ENCODE measurements around the gene STMND1.

STMND1 gene

DNA sequence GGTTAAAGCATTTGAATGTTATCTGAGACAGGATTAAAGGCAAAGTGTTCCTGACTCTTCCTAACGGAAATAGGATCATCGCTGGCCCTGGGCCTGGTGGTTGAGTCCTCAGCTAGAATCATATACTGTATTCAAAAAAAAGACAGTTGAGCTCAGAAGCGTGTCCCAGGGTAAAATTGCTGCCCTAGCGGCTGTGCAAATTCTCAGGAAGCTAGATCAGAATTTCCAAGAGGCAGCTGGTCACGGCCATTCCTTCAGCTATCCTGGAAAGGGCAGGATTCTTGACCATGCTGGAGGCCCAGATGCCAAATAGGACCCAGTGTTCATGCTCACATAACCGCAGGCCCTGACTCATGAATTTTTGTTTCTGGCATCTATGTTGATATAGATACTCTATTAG, 67.4 kb downstream of the STMND1 start:
- TF ChIP-seq, protein P1, sequence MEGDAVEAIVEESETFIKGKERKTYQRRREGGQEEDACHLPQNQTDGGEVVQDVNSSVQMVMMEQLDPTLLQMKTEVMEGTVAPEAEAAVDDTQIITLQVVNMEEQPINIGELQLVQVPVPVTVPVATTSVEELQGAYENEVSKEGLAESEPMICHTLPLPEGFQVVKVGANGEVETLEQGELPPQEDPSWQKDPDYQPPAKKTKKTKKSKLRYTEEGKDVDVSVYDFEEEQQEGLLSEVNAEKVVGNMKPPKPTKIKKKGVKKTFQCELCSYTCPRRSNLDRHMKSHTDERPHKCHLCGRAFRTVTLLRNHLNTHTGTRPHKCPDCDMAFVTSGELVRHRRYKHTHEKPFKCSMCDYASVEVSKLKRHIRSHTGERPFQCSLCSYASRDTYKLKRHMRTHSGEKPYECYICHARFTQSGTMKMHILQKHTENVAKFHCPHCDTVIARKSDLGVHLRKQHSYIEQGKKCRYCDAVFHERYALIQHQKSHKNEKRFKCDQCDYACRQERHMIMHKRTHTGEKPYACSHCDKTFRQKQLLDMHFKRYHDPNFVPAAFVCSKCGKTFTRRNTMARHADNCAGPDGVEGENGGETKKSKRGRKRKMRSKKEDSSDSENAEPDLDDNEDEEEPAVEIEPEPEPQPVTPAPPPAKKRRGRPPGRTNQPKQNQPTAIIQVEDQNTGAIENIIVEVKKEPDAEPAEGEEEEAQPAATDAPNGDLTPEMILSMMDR (IDR thresholded peaks at IDR 0.05; ENCODE audit: low read depth, low read length, missing control alignments), result peak; percentile 7

DNA sequence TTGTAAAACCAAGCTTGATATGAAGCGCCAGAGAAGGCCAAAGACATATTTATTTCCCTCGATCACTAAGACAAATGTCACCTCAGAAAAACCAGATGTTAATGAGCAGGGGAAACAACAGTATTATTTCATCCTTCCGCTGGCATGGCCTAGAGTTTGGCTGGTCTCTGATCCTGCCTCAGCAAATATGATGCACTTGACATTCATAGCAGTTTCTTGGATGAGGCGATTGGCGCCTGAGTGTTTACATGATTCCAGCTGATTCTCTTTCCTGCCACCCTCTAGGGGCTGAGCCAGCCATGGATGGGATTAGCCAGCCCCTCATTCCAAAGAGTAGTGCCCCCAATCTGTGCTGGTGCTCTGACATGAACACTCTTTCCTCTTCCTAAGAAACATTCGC, 67.9 kb downstream of the STMND1 start:
- Histone ChIP-seq H3K36me3 (replicated peaks) (no peaks in the 10 kb centered on the region), H3K27ac (no peak overlapping the region), H3K4me3 (ENCODE audit: low read depth, low read length) (no peak overlapping the region), H3K27me3 (replicated peaks) (no peaks in the 10 kb centered on the region)
- TF ChIP-seq, protein P1 (IDR thresholded peaks at IDR 0.05; ENCODE audit: low read depth, low read length, missing control alignments), result no peak
- in situ Hi-C loops (cut with HindIII; ENCODE audit: low pct_ligation_motif_present, low sequenced_read_pairs), result no loop called here
- DNase-seq, result no peak

More for the DNA sequence above, 67.4 kb downstream of the STMND1 start:
- Histone ChIP-seq H3K36me3 (replicated peaks) (no peaks in the 10 kb centered on the region), H3K27ac (no peak overlapping the region), H3K4me3 (ENCODE audit: low read depth, low read length) (no peak overlapping the region), H3K27me3 (replicated peaks) (no peaks in the 10 kb centered on the region)
- DNase-seq, result peak; percentile 43
- in situ Hi-C loops (cut with HindIII; ENCODE audit: low pct_ligation_motif_present, low sequenced_read_pairs), result no loop called here

DNA sequence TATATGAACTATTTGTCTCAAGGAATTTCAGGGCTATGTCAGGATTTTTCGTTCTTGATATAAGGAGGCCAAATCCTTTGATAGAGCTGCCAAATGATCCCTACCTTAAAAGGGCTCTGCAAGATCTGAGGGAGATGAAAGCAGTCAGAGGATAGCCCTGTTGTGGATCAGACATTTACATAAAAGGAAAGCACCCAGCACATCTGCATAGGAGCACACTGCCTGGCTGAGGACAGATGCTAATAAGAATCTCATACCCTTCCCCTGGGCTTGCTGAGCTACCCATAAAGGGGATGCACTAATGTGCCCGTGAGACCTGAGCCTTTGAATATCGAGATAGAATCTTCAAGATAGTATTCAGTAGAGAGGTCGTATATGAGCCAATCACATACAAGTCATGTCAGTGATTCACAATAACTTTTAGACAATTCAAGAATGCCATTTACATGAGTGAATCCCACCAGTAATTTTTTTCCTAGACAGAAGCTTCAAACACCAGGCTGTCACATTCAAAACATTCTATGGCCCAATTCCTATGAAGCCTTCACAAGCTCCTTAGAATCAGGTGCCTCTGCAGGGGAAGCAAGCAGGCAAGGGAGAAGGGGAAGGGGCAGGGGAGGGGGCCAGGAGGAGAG, 71.1 kb downstream of the STMND1 start:
- Histone ChIP-seq H3K36me3 (replicated peaks) (no peaks in the 10 kb centered on the region), H3K27ac (no peak overlapping the region), H3K4me3 (ENCODE audit: low read depth, low read length) (no peak overlapping the region), H3K27me3 (replicated peaks) (no peaks in the 10 kb centered on the region)
- in situ Hi-C loops (cut with HindIII; ENCODE audit: low pct_ligation_motif_present, low sequenced_read_pairs), result no loop called here
- no peak for DNase-seq
- TF ChIP-seq, protein P1 (IDR thresholded peaks at IDR 0.05; ENCODE audit: low read depth, low read length, missing control alignments), result no peak

DNA sequence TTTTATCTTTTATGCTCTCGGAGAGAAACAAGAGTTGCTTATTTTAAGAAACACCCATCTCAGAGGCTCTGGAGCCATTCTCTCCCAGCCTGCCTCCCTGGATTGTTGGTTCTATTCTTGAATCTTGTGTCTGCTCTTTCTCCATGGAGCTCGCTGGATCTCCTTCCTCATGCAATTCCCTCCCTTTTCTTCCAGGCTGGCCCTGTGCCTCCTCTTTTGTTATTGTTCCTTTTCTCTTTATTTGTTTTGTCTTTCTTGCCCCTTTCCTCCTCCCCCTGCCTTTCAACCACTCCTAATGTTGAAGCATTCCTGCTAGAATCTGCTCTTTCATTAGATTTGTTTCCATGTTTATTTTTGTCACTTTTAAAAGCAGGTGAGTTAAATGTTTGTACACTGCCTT, 76.5 kb downstream of the STMND1 start:
- Histone ChIP-seq H3K27ac (no peak overlapping the region), H3K27me3 (replicated peaks) (no peaks in the 10 kb centered on the region), H3K36me3 (replicated peaks) (no peaks in the 10 kb centered on the region), H3K4me3 (ENCODE audit: low read depth, low read length) (no peak overlapping the region)
- DNase-seq, result no peak
- TF ChIP-seq, protein P1 (IDR thresholded peaks at IDR 0.05; ENCODE audit: low read depth, low read length, missing control alignments), result no peak
- in situ Hi-C loops (cut with HindIII; ENCODE audit: low pct_ligation_motif_present, low sequenced_read_pairs), result no loop called here

DNA sequence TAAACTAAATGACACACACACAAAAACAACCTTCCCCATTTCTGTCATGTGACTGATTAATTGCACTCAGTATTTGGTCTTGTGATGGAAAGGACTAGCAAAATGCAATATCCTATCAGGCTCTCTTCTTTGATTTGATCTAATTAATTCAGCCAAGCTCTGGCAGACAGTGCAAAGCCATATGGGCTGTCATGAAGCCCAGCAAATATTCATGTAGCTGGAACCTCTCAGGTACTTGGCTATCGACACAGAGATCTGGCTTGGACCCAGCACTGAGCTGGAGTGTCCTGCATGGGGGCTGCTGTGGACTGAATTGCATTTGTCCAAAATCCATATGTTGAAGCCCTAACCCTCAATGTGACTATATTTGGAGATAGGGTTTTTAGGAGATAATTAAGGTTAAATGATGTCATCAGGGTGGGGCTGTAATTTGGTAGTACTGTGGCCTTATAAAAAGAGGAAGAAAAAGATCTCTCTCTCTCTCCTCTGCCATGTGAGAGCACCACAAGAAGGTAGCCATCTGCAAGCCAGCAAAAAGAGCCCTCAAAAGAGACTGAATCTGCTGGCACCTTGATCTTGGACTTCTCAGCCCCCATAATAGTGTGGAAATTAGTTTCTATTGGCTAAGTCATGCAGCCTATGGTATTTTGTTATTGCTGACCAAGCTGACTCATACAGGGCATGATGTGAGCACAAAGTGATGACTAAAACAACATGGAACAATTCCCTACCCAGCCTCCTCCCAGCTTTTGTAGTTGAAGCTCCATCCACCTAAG, 77.1 kb downstream of the STMND1 start:
- in situ Hi-C loops (cut with HindIII; ENCODE audit: low pct_ligation_motif_present, low sequenced_read_pairs), result no loop called here
- no peak overlapping the region for H3K4me3 ChIP-seq (ENCODE audit: low read depth, low read length)
- H3K36me3 ChIP-seq (replicated peaks), result no peaks in the 10 kb centered on the region
- peak; percentile 56 for DNase-seq
- TF ChIP-seq, protein P1 (IDR thresholded peaks at IDR 0.05; ENCODE audit: low read depth, low read length, missing control alignments), result no peak
- H3K27ac ChIP-seq, result no peak overlapping the region
- no peaks in the 10 kb centered on the region for H3K27me3 ChIP-seq (replicated peaks)

Data from brain microvascular endothelial cell (primary cell).